AG10803 (cell line): ENCODE data around the gene MSANTD1.
"Not testable (repeated sequence)": the region's sequence is repeated elsewhere in the genome, so short reads cannot be mapped to it uniquely, and the experiment has no call there.

Experiments used
- DNase-seq: peaks from one replicate; pipeline ENCODE4 v3.0.0; 2010; ENCODE audit warnings: low read depth
- H3K4me3 ChIP-seq: 2 replicates; pipeline ENCODE4 v1.5.1; 2011; ENCODE audit warnings: mild to moderate bottlenecking, low read length, control low read depth
- TF ChIP-seq, protein P1 (sequence below): conservative IDR thresholded peaks from 2 replicates; pipeline ENCODE4 v1.5.1; 2011; ENCODE audit warnings: mild to moderate bottlenecking, low read length, control low read depth, inconsistent platforms

The MSANTD1 gene

DNA sequence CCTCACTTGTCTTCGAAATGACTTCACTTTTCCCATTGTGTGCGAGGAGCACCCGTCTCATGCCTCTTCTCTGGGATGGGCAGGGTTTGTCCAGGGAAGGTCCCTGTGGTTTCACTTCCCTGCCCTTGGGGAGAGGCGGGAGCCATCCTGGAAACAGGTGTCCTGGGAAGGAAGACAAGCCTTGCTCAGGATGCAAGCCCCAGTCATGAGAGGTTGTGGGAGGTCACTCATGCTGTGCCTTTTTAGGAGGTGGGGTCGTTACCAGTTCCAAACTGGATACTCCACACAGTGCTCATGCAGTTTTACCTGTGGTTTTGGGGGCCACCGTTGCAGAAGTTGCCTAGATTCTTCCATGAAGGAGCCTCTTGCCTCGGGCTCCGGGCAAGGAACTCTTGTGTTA, 47.7 kb downstream of the MSANTD1 start:
- TF ChIP-seq, protein P1, sequence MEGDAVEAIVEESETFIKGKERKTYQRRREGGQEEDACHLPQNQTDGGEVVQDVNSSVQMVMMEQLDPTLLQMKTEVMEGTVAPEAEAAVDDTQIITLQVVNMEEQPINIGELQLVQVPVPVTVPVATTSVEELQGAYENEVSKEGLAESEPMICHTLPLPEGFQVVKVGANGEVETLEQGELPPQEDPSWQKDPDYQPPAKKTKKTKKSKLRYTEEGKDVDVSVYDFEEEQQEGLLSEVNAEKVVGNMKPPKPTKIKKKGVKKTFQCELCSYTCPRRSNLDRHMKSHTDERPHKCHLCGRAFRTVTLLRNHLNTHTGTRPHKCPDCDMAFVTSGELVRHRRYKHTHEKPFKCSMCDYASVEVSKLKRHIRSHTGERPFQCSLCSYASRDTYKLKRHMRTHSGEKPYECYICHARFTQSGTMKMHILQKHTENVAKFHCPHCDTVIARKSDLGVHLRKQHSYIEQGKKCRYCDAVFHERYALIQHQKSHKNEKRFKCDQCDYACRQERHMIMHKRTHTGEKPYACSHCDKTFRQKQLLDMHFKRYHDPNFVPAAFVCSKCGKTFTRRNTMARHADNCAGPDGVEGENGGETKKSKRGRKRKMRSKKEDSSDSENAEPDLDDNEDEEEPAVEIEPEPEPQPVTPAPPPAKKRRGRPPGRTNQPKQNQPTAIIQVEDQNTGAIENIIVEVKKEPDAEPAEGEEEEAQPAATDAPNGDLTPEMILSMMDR, result no peak

DNA sequence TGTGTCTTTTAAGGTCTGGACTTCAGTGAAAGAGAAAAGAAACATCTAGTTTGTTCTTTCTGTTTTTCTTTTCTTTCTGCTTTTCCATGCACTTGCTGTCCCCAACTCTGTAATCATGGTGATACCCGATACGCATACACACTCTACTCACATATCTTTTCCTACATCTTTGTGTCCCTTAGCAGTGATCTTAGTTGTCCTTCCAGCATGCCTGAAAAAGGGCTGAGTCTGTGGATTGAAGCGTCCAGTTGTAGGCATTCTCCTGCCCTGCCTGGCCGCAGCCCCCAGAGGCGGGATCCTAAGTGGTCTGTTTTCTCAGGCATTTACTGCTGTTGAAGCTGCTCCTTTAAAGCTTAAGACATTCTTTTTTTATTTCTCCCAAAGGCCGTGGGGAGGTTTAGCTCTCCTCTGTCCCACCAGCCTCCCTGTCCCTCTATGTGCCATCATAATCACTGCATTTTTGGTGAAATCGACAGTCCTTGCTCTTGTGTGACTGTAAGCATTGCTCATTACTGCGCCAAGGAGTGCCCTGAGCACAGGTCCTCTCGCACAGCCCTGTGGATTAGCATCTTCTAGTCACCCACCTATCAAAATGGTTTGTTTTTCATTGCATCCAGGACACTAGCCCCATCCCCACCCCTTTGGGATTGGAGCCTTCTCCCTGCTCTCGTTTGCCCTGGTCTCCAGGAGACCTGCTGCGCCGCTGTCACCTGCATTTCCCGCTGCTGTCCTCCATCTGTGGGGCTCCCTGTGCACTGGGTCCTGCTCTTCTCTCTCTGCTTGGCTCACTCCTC, 48.3 kb downstream of the MSANTD1 start:
- TF ChIP-seq, protein P1, result no peak
- H3K4me3 ChIP-seq, result no peak overlapping the region
- DNase-seq, result no peak

More for the DNA sequence above, 47.7 kb downstream of the MSANTD1 start:
- DNase-seq, result no peak
- no peak overlapping the region for H3K4me3 ChIP-seq

DNA sequence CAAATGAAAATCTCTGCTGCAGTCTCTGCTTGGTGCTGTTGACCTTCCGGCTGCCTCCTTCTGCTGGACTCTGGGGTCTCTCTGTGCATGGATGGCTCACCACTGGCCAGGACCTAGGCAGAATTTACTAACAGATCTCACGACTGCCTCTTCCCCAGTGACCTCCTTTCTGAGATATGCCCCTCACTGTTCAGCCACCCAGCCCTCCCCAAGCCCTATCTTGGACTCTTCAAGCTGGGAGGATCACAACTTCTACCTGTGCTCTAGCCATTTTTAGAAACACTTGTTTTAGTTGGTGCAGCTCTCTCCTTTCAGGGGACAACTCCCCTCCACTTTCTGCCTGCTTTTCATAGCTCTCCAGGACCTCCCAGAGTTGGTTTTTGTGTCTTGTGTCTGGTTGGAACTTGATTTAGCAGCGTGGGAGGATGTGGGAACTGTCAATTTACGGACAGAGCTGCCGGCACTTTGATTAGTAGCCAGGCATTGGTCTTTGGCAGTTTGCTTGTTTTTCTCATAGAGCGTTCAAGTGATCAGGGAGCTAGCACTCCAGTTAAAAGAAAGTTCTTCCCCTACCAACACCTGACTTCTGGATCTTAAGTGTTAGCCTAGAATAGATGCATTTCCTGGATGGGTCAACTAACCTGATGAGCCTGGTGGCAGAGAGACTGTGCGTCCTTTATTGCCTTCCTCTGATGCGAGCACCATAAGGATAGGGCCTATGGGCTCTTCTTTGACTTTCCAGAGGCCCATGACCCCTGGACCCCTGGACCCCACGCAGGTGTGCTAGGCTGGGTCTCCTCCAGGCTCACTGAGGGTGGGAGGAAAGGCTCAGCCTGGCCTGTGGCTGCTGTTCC, 50.4 kb downstream of the MSANTD1 start:
- H3K4me3 ChIP-seq, result no peak overlapping the region
- TF ChIP-seq, protein P1, result no peak
- DNase-seq, result no peak

DNA sequence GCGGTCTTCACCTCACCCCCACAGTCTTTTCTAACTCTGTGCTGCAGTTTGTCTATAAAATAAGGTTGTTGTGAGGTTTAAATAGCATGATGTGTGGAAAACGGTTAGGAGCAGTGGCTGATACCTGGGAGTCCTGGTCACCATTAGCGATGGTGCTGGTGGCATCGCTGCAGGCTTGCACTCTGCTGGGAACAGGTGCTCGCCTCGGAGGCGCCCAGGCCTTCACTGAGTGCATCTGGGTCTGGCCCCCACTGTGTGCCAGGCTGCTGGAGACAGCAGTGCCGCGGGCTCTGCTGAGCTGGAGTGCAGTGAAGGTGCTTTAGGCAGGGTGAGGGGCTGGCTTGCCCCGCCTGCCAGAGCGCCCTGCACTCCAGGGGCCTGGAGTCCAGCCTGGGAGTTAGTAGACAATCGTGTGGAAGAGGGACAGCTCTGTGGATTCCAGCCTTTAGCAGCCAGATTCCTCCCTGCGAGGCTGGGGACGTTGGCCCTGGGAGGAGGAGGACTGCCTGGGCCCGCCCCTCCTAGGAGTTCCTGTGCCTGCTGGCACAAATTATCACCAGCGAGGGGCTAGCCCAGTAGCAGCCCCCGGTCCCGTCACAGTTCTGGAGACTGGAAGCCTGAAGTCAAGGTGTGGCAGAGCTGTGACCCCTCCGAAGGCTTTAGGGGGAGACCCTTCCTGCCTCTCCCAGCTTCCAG, 51.2 kb downstream of the MSANTD1 start:
- no peak for DNase-seq
- no peak overlapping the region for H3K4me3 ChIP-seq
- TF ChIP-seq, protein P1, result no peak

DNA sequence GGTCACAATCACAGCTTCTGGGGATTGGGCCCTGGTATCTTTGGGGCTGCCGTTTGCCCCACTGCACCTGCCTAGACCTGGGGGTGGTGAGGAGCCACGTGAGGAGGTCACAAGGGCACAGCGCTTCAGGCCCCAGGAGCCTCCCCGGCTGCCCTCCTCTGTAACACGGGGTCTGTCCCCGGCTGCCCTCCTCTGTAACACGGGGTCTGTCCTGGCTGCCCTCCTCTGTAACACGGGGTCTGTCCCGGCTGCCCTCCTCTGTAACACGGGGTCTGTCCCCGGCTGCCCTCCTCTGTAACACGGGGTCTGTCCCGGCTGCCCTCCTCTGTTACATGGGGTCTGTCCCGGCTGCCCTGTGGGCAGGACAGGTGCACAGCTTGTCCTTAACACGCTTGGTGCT, 51.9 kb downstream of the MSANTD1 start:
- DNase-seq, result not testable (repeated sequence)

DNA sequence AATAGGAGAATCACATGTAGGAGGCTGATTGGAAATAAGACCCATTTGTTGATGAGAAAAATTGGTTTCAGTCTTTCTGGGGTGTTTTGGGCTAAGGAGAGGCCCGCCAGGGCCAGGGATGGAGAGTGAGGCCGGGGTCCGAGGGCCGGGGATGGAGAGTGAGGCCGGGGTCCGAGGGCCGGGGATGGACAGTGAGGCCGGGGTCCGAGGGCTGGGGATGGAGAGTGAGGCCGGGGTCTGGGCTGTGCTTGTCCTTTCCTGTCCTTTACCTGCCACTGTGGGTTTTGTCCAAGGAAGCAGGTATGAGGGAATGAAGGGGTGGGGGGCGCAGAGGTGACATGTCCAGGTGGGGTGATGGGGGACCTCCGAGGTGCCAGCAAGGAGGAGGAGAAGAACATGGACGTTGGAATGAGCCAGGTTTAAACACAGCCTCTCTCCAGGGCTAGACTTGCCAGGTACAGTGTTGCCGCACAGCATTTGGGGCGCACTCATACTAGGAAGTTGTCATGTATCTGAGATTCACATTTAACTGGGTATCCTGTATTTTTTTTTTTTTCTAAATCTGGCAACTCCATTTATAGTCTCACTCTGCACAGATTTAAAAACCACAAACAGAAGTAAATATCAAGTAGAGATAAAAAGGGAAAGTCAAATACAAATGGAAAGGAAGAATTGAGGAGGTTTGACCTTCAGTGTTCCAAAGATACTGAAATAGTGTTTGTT, 52.7 kb downstream of the MSANTD1 start:
- DNase-seq, result no peak
- TF ChIP-seq, protein P1, result no peak
- no peak overlapping the region for H3K4me3 ChIP-seq

More for the DNA sequence above, 51.9 kb downstream of the MSANTD1 start:
- H3K4me3 ChIP-seq, result not testable (repeated sequence)

DNA sequence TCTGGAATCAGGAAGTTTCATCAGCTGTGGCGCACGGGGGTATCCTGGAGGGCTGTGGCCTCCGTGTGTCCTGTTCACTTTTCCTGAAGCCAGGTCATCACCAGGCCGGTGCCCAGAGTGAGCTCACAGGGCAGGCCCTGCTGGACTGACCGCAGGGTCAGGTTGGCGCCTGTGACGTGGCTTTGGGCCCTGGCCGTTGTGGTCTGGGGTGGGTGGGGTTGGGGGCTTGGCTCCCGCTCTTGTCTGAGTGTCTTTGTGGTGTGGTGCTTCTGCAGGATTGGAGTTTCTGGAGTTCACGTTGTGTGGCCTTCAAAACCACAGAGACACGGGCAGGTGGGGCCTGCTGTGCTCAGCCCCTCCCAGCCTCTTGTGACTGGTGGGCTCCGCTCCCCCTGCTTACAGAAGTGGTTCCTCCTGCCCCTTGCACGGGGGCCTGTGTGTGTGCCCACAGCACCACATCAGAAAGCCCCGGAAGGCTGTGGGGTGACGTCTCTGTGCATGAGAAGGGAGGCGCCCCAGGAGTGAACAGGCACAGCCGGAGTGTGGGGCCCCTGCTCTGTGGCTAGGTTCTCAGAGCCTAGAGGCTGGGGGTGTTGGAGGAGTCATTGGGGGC, 53.3 kb downstream of the MSANTD1 start:
- no peak overlapping the region for H3K4me3 ChIP-seq
- DNase-seq, result no peak
- TF ChIP-seq, protein P1, result no peak
